SK-N-SH (cell line): Measurements from ENCODE around the gene INPPL1. TPM values are rescaled to one million over a fixed set of nuclear protein-coding genes. Genes with fewer than 3 reads are reported as not detected.

Experiments used
- CTCF ChIA-PET: fragments of 300-600, 350-600 bp; formaldehyde crosslinking; extraction: SDS; loops from one replicate; lab custom pipeline; 2021; lab: Yijun Ruan, JAX
- POLR2A ChIA-PET: fragments of 350-600 bp; sonication (Branson Sonifier 250); formaldehyde crosslinking; extraction: SDS; loops from one replicate; lab custom pipeline; 2020; ENCODE audit warnings: antibody characterized with exemption, inconsistent platforms; lab: Yijun Ruan, JAX
- DNase-seq: peaks from one replicate; pipeline ENCODE4 v3.0.0; 2012
- H2AFZ ChIP-seq: fragments of 200-600 bp; sonication (generic); 2 replicates; pipeline ENCODE4 v1.8.1; 2016; ENCODE audit warnings: antibody characterized with exemption, mild to moderate bottlenecking, low read depth
- H3F3A ChIP-seq: fragments of 200-600 bp; sonication (generic); replicated peaks from 2 replicates; pipeline ENCODE3; 2016; ENCODE audit warnings: antibody characterized with exemption, mild to moderate bottlenecking; ENCODE audit not compliant: insufficient read depth
- H3K27ac ChIP-seq, 2 experiments: fragments of 200-500 bp in 1 of 2; fragments of 200-600 bp in 1 of 2; sonication (Bioruptor generic) in 1 of 2; sonication (generic), shearing (Covaris generic) in 1 of 2; 2 replicates each; pipeline versions ENCODE4 v1.5.1 to v1.6.1; 2014 to 2016; ENCODE audit warnings: low read depth in 2 of 2, inconsistent platforms in 1 of 2, low read length in 1 of 2, mild to moderate bottlenecking in 1 of 2, mixed read lengths in 1 of 2
- H3K27me3 ChIP-seq: fragments of 200-600 bp; sonication (generic), shearing (Covaris generic); 2 replicates; pipeline ENCODE4 v1.6.1; 2016; ENCODE audit warnings: mixed run types; ENCODE audit not compliant: insufficient read depth
- H3K36me3 ChIP-seq, 2 experiments: fragments of 200-500 bp in 1 of 2; fragments of 200-600 bp in 1 of 2; sonication (Bioruptor generic) in 1 of 2; sonication (generic) in 1 of 2; replicated peaks in 1 of 2; 2 replicates each; pipeline versions ENCODE3 to v1.5.1; 2014 to 2016; ENCODE audit warnings: low read length in 1 of 2, mild to moderate bottlenecking in 1 of 2; ENCODE audit not compliant: insufficient read depth in 2 of 2, control insufficient read depth in 1 of 2
- H3K4me1 ChIP-seq, 2 experiments: fragments of 200-500 bp in 1 of 2; fragments of 200-600 bp in 1 of 2; sonication (Bioruptor generic) in 1 of 2; sonication (generic), shearing (Covaris generic) in 1 of 2; 2 replicates each; pipeline versions ENCODE4 v1.5.1 to v1.6.1; 2014 to 2016; ENCODE audit warnings: low read depth in 1 of 2, low read length in 1 of 2, mixed run types in 1 of 2; ENCODE audit not compliant: insufficient read depth in 2 of 2, control insufficient read depth in 1 of 2
- H3K4me2 ChIP-seq: fragments of 200-600 bp; sonication (generic), shearing (Covaris generic); 2 replicates; pipeline ENCODE4 v1.6.1; 2017; ENCODE audit warnings: mixed run types
- H3K4me3 ChIP-seq, 2 experiments: fragments of 200-500 bp in 1 of 2; fragments of 200-600 bp in 1 of 2; sonication (Bioruptor generic) in 1 of 2; sonication (generic), shearing (Covaris generic) in 1 of 2; 2 replicates each; pipeline versions ENCODE4 v1.5.1 to v1.8.1; 2014 to 2016; ENCODE audit warnings: low read depth in 2 of 2, inconsistent platforms in 1 of 2, low read length in 1 of 2, mild to moderate bottlenecking in 1 of 2, mixed read lengths in 1 of 2, moderate library complexity in 1 of 2
- H3K79me2 ChIP-seq: fragments of 200-600 bp; sonication (generic); 2 replicates; pipeline ENCODE4 v1.8.1; 2017; ENCODE audit warnings: mild to moderate bottlenecking; ENCODE audit not compliant: insufficient read depth
- H3K9ac ChIP-seq: fragments of 200-600 bp; sonication (generic); 2 replicates; pipeline ENCODE4 v1.6.1; 2017; ENCODE audit warnings: mixed run types
- H3K9me2 ChIP-seq: fragments of 200-600 bp; sonication (generic); 2 replicates; pipeline ENCODE4 v1.6.1; 2017; ENCODE audit warnings: mixed run types
- H3K9me3 ChIP-seq: fragments of 200-600 bp; sonication (generic); 2 replicates; pipeline ENCODE4 v1.6.1; 2017; ENCODE audit warnings: mixed run types, mild to moderate bottlenecking, moderate library complexity
- H4K20me1 ChIP-seq: fragments of 200-600 bp; sonication (generic); 2 replicates; pipeline ENCODE4 v1.6.1; 2017; ENCODE audit warnings: mild to moderate bottlenecking, mixed run types; ENCODE audit not compliant: insufficient read depth
- CHD2 ChIP-seq: fragments of 150-350 bp; IDR thresholded peaks from 2 replicates; pipeline ENCODE4 v1.6.1; 2018; ENCODE audit warnings: low read length; ENCODE audit not compliant: partially characterized antibody
- EZH2phosphoT487 ChIP-seq: fragments of 200-600 bp; sonication (generic); IDR thresholded peaks from 2 replicates; pipeline ENCODE4 v1.6.1; 2017; ENCODE audit warnings: low read depth, mixed run types, mild to moderate bottlenecking, antibody characterized with exemption, moderate library complexity, borderline replicate concordance
- GATA2 ChIP-seq: sonication (generic); formaldehyde crosslinking; IDR thresholded peaks from 2 replicates; pipeline ENCODE4 v1.5.0; 2020; ENCODE audit warnings: mild to moderate bottlenecking, missing genetic modification reagents
- JUND ChIP-seq: IDR thresholded peaks from 2 replicates; pipeline ENCODE4 v1.4.0; 2012
- POLR2AphosphoS5 ChIP-seq: IDR thresholded peaks from 2 replicates; pipeline ENCODE4 v1.6.1; 2012; ENCODE audit warnings: low read depth, low read length
- WGBS: methylation state at CpG from one replicate; pipeline ENCODE4 v1.1.6; 2017; ENCODE audit warnings: low lambda C conversion rate; 5-methylcytosine and 5-hydroxymethylcytosine counted together
- polyA plus RNA-seq, 3 experiments: library from polyadenylated mRNA; depleted of rRNA; stranded (reverse); fragments of >200 nt; gene quantifications; 2 replicates each; pipeline ENCODE4 v1.2.3, GENCODE V29; 2012
- TF ChIP-seq, protein P1 (sequence below): IDR thresholded peaks from 2 replicates; pipeline ENCODE4 v1.4.0; 2012; ENCODE audit warnings: low read depth, borderline replicate concordance

INPPL1 gene
- polyA plus RNA-seq, 1 of the 3 experiments (the other 2 are of a cell fraction), result 123 TPM

DNA sequence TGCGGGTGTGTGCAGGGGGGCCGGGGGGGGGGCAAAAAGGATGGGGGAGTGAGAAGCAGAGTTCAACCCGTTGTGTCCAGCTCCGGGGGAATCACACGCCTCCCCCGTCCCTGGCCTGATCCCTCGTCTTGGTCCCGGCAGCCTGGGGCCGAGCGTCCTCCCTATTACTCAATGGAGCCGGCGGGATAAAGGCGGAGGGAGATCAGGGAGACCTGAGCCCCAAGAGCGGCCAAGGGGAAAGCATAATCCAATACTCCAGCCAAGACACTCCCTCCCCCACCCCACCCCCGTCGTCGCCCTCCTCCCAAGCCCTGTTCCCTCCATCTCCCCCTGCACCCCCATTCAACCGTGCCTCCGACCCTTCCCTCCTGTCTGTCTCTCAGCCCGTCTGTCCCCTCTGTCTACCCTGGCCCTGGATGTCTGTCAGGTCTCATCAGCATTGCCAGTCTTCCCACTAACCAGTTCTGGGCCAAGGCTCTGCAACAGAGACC lies 16.8 kb downstream of the INPPL1 start:
- WGBS, result 26% methylated on average over 12 of the region's 20 CpGs
- no peaks in the 10 kb centered on the region for H3K9me3 ChIP-seq
- peak overlapping the region; percentile 75 for H3K4me2 ChIP-seq
- H2AFZ ChIP-seq, result no peak overlapping the region
- no peaks in the 10 kb centered on the region; the same call in 1 of the 2 replicates for H3K27me3 ChIP-seq
- peaks cover 24% of the 10 kb centered on the region for H3K79me2 ChIP-seq
- peak; percentile 68 for DNase-seq
- H4K20me1 ChIP-seq, result peaks cover 11% of the 10 kb centered on the region; the same call in 1 of the 2 replicates
- no peaks in the 10 kb centered on the region for H3K9me2 ChIP-seq
- H3K9ac ChIP-seq, result peak overlapping the region; percentile 54; the same call in 1 of the 2 replicates
- H3K4me3 ChIP-seq, result peak overlapping the region; percentile 58 to 83
- peaks cover 37% of the 10 kb centered on the region for H3F3A ChIP-seq
- TF ChIP-seq POLR2AphosphoS5 (peak; percentile 36), CHD2 (no peak), JUND (no peak)
- TF ChIP-seq, protein P1, sequence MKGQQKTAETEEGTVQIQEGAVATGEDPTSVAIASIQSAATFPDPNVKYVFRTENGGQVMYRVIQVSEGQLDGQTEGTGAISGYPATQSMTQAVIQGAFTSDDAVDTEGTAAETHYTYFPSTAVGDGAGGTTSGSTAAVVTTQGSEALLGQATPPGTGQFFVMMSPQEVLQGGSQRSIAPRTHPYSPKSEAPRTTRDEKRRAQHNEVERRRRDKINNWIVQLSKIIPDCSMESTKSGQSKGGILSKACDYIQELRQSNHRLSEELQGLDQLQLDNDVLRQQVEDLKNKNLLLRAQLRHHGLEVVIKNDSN, result no peak
- H3K4me1 ChIP-seq, result peaks cover 17 to 28% of the 10 kb centered on the region in 2 experiments; a peak in 2 of 4 replicates
- peak overlapping the region; percentile 36 to 90; a peak in 3 of 4 replicates for H3K27ac ChIP-seq
- ChIA-PET POLR2A (interaction anchor here (0.6 to 15.5 kb wide), 18 partner anchors 10 to 529 kb away, joined by 3 to 880 read pairs (median 12); partner anchors contain the start of genes CLPB and INPPL1), CTCF (interaction anchor here (1.0 to 19.7 kb wide), 14 partner anchors 18 to 216 kb away, joined by 3 to 314 read pairs (median 4); partner anchors contain the start of gene CLPB)
- H3K36me3 ChIP-seq, result peaks cover 10 to 32% of the 10 kb centered on the region in 2 experiments

DNA sequence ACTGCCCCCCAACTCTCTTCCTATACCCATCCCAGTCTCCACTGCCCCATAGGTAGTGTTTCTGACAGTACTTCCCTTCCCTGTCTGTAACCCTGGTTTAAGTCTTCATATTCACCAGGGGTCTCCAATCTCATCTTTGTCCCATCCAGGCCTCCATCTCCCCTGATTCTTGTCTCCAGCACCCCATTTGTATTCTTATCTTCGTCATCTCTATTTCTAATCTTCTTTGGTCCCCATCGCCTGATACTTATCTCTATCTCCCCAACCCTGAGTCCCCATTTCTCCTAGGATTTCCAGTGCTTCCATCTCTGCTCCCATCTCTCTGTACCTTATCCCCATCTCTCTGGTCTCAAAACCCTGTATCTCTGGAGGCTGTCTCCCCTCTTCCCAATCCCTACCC lies 17.6 kb downstream of the INPPL1 start:
- TF ChIP-seq EZH2phosphoT487 (no peak), GATA2 (peak; percentile 17; the same call in 1 of the 2 replicates)
- Histone ChIP-seq H3K9me3 (no peaks in the 10 kb centered on the region), H3K27ac (peak overlapping the region; percentile 36 to 90; a peak in 3 of 4 replicates), H3K79me2 (peaks cover 24% of the 10 kb centered on the region), H3K4me1 (peaks cover 17 to 26% of the 10 kb centered on the region in 2 experiments; a peak in 2 of 4 replicates), H3K9ac (peak overlapping the region; percentile 54), H3K4me2 (peak overlapping the region; percentile 75), H2AFZ (no peak overlapping the region), H3K36me3 (peaks cover 10 to 24% of the 10 kb centered on the region in 2 experiments), H3F3A (peaks cover 34% of the 10 kb centered on the region), H3K4me3 (peak overlapping the region; percentile 58 to 83), H3K27me3 (no peaks in the 10 kb centered on the region; the same call in 1 of the 2 replicates), H4K20me1 (peaks cover 9% of the 10 kb centered on the region; the same call in 1 of the 2 replicates), H3K9me2 (no peaks in the 10 kb centered on the region)
- ChIA-PET POLR2A (interaction anchor here (0.6 to 15.5 kb wide), 12 partner anchors 17 to 442 kb away, joined by 3 to 880 read pairs (median 40); no protein-coding TSS in a partner anchor), CTCF (interaction anchor here (1.7 to 19.7 kb wide), 5 partner anchors 86 to 189 kb away, joined by 4 to 314 read pairs (median 30); partner anchors contain the start of gene CLPB)
- WGBS, result 69% methylated on average over 2 of the region's 2 CpGs
- no peak for DNase-seq
